HG02870 (cell line): Measurements from ENCODE around the gene SIRPD.

Experiments used
- ATAC-seq: cut with Tn5 transposase; IDR thresholded peaks from one replicate; pipeline ENCODE4 v1.9.1; 2021; ENCODE audit warnings: mild to moderate bottlenecking, moderate library complexity; ENCODE audit not compliant: unreplicated experiment

SIRPD gene

GRCh38 chr20:1538655-1539054 is 18.9 kb downstream of the SIRPD start:
- no peak for ATAC-seq

GRCh38 chr20:1537731-1538058 is 19.8 kb downstream of the SIRPD start:
- no peak for ATAC-seq

GRCh38 chr20:1536893-1537730 is 20.4 kb downstream of the SIRPD start:
- ATAC-seq: no peak

- peak; percentile 80 for ATAC-seq
Observed at GRCh38 chr20:1535420-1536175, 21.9 kb downstream of the SIRPD start.

GRCh38 chr20:1534526-1534925 is 23.0 kb downstream of the SIRPD start:
- no peak for ATAC-seq

- ATAC-seq: no peak
Observed at GRCh38 chr20:1533059-1533458, 24.4 kb downstream of the SIRPD start.

- ATAC-seq: no peak
Observed at GRCh38 chr20:1528811-1529210, 28.7 kb downstream of the SIRPD start.

- ATAC-seq: no peak
Observed at GRCh38 chr20:1527923-1528322, 29.6 kb downstream of the SIRPD start.

- no peak for ATAC-seq
Observed at GRCh38 chr20:1526896-1527295, 30.6 kb downstream of the SIRPD start.

- no peak for ATAC-seq
Observed at GRCh38 chr20:1526310-1526709, 31.2 kb downstream of the SIRPD start.

GRCh38 chr20:1524004-1524403 is 33.5 kb downstream of the SIRPD start:
- no peak for ATAC-seq

GRCh38 chr20:1517010-1517409 is 40.5 kb downstream of the SIRPD start:
- no peak for ATAC-seq

- ATAC-seq: no peak
Observed at GRCh38 chr20:1513801-1514200, 43.7 kb downstream of the SIRPD start.

- ATAC-seq: no peak
Observed at GRCh38 chr20:1509237-1509636, 48.3 kb downstream of the SIRPD start.

- no peak for ATAC-seq
Observed at GRCh38 chr20:1508574-1508973, 48.9 kb downstream of the SIRPD start.

- no peak for ATAC-seq
Observed at GRCh38 chr20:1507276-1507675, 50.2 kb downstream of the SIRPD start.

- no peak for ATAC-seq
Observed at GRCh38 chr20:1505871-1506270, 51.6 kb downstream of the SIRPD start.

GRCh38 chr20:1505361-1505760 is 52.1 kb downstream of the SIRPD start:
- ATAC-seq: no peak

- peak; percentile 97 for ATAC-seq
Observed at GRCh38 chr20:1503564-1504227, 53.8 kb downstream of the SIRPD start.

- ATAC-seq: no peak
Observed at GRCh38 chr20:1500496-1500895, 57.0 kb downstream of the SIRPD start.

- ATAC-seq: no peak
Observed at GRCh38 chr20:1499528-1500420, 57.7 kb downstream of the SIRPD start.
